ENCODE measurements around the gene SPPL3.
"Not testable (repeated sequence)": the region's sequence is repeated elsewhere in the genome, so short reads cannot be mapped to it uniquely, and the experiment has no call there.

The SPPL3 gene

GRCh38 chr12:120845696-120846095, 58.5 kb downstream of the SPPL3 start:
- H3K4me3 ChIP-seq (ENCODE audit: low read depth, low read length), result no peak overlapping the region
- TF ChIP-seq, protein P1, sequence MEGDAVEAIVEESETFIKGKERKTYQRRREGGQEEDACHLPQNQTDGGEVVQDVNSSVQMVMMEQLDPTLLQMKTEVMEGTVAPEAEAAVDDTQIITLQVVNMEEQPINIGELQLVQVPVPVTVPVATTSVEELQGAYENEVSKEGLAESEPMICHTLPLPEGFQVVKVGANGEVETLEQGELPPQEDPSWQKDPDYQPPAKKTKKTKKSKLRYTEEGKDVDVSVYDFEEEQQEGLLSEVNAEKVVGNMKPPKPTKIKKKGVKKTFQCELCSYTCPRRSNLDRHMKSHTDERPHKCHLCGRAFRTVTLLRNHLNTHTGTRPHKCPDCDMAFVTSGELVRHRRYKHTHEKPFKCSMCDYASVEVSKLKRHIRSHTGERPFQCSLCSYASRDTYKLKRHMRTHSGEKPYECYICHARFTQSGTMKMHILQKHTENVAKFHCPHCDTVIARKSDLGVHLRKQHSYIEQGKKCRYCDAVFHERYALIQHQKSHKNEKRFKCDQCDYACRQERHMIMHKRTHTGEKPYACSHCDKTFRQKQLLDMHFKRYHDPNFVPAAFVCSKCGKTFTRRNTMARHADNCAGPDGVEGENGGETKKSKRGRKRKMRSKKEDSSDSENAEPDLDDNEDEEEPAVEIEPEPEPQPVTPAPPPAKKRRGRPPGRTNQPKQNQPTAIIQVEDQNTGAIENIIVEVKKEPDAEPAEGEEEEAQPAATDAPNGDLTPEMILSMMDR (IDR thresholded peaks at IDR 0.05; ENCODE audit: low read depth, low read length), result no peak

- TF ChIP-seq, protein P1 (IDR thresholded peaks at IDR 0.05; ENCODE audit: low read depth, low read length), result no peak
- H3K4me3 ChIP-seq (ENCODE audit: low read depth, low read length), result no peak overlapping the region
These were observed 59.2 kb downstream of the SPPL3 start for GRCh38 chr12:120844768-120845449.

GRCh38 chr12:120844297-120844696, 59.9 kb downstream of the SPPL3 start:
- TF ChIP-seq, protein P1 (IDR thresholded peaks at IDR 0.05; ENCODE audit: low read depth, low read length), result no peak
- no peak overlapping the region for H3K4me3 ChIP-seq (ENCODE audit: low read depth, low read length)

DNA sequence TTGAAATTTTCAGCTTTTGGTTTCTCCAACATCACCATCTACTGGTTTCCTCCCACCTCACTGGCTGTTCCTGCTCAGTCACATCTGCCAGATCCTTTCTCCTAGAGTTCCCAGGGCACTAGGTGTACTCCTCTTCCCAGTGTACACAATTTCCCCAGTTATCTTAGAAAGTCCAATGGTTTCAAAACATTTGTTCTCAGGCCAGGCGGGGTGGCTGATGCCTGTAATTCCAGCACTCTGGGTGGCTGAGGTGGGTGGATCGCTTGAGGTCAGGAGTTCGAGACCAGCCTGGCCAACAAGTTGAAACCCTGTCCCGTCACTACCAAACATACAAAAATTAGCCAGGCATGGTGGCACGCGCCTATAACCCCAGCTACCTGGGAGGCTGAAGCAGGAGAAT, 60.7 kb downstream of the SPPL3 start:
- TF ChIP-seq, protein P1 (IDR thresholded peaks at IDR 0.05; ENCODE audit: low read depth, low read length), result no peak
- no peak overlapping the region for H3K4me3 ChIP-seq (ENCODE audit: low read depth, low read length)

- no peak overlapping the region for H3K4me3 ChIP-seq (ENCODE audit: low read depth, low read length)
- TF ChIP-seq, protein P1 (IDR thresholded peaks at IDR 0.05; ENCODE audit: low read depth, low read length), result no peak
These were observed 61.6 kb downstream of the SPPL3 start for GRCh38 chr12:120842595-120842994.

- TF ChIP-seq, protein P1 (IDR thresholded peaks at IDR 0.05; ENCODE audit: low read depth, low read length), result no peak
- no peak overlapping the region for H3K4me3 ChIP-seq (ENCODE audit: low read depth, low read length)
These were observed 62.6 kb downstream of the SPPL3 start for GRCh38 chr12:120841525-120841924.

GRCh38 chr12:120839503-120839902, 64.7 kb downstream of the SPPL3 start:
- TF ChIP-seq, protein P1 (IDR thresholded peaks at IDR 0.05; ENCODE audit: low read depth, low read length), result no peak
- no peak overlapping the region for H3K4me3 ChIP-seq (ENCODE audit: low read depth, low read length)

- not testable (repeated sequence) for H3K4me3 ChIP-seq (ENCODE audit: low read depth, low read length)
These were observed 65.4 kb downstream of the SPPL3 start for GRCh38 chr12:120838629-120839383.
